Smooth muscle cell (in vitro differentiated cells): ENCODE data around the gene HMCN2. TPM values are rescaled to one million over a fixed set of nuclear protein-coding genes. Genes with fewer than 3 reads are reported as not detected.

ENCODE experiments used
- DNase-seq: peaks from one replicate; lab custom pipeline; 2025; ENCODE audit not compliant: unreplicated experiment; lab: John Stamatoyannopoulos, UW
- H2AFZ ChIP-seq: fragments of 200-600 bp; sonication (generic); 2 replicates; pipeline ENCODE4 v1.6.0; 2016; ENCODE audit warnings: antibody characterized with exemption, low read depth, mild to moderate bottlenecking
- H3F3A ChIP-seq: fragments of 200-600 bp; sonication (generic); 2 replicates; pipeline ENCODE4 v1.6.0; 2017; ENCODE audit warnings: antibody characterized with exemption, low read depth
- H3K27ac ChIP-seq: fragments of 200-600 bp; sonication (generic); 2 replicates; pipeline ENCODE4 v1.5.1; 2016; ENCODE audit warnings: low read depth, mild to moderate bottlenecking
- H3K27me3 ChIP-seq: fragments of 200-600 bp; sonication (generic); 2 replicates; pipeline ENCODE4 v1.6.1; 2016; ENCODE audit warnings: low read depth, mild to moderate bottlenecking
- H3K36me3 ChIP-seq: fragments of 200-600 bp; sonication (generic); 2 replicates; pipeline ENCODE4 v1.5.1; 2016; ENCODE audit warnings: low read depth
- H3K4me1 ChIP-seq: fragments of 200-600 bp; sonication (generic); 2 replicates; pipeline ENCODE4 v1.5.1; 2016; ENCODE audit warnings: low read depth
- H3K4me2 ChIP-seq: fragments of 200-600 bp; sonication (generic); 2 replicates; pipeline ENCODE4 v1.6.0; 2016; ENCODE audit warnings: mild to moderate bottlenecking
- H3K4me3 ChIP-seq: fragments of 200-600 bp; sonication (generic); 2 replicates; pipeline ENCODE4 v1.5.1; 2016; ENCODE audit warnings: mild to moderate bottlenecking
- H3K79me2 ChIP-seq: fragments of 200-600 bp; sonication (generic); 2 replicates; pipeline ENCODE4 v1.6.0; 2016; ENCODE audit warnings: low read depth, mild to moderate bottlenecking
- H3K9ac ChIP-seq: fragments of 200-600 bp; sonication (generic); 2 replicates; pipeline ENCODE4 v1.6.0; 2016; ENCODE audit warnings: low read depth
- H3K9me3 ChIP-seq: fragments of 200-600 bp; sonication (generic); replicated peaks from 2 replicates; pipeline ENCODE4 v1.5.1; 2016; ENCODE audit warnings: low read depth
- H4K20me1 ChIP-seq: fragments of 200-600 bp; sonication (generic); 2 replicates; pipeline ENCODE4 v1.6.0; 2016; ENCODE audit warnings: low read depth
- CTCF ChIP-seq: fragments of 200-600 bp; sonication (generic); IDR thresholded peaks from 2 replicates; pipeline ENCODE4 v1.5.1; 2017; ENCODE audit warnings: borderline replicate concordance, mild to moderate bottlenecking, antibody characterized with exemption; ENCODE audit not compliant: insufficient read depth, poor library complexity, severe bottlenecking
- WGBS: methylation state at CpG from one replicate; pipeline ENCODE4 v1.1.7; 2016; ENCODE audit warnings: low lambda C conversion rate; 5-methylcytosine and 5-hydroxymethylcytosine counted together
- polyA plus RNA-seq: library from polyadenylated mRNA; unstranded; fragments of >200 nt; fragmentation: Nextera tagmentation; extraction: Ambion mirVana; gene quantifications from 2 replicates; pipeline ENCODE4 v1.2.1, GENCODE V29; 2016
- total RNA-seq: library from RNA; depleted of rRNA; stranded (reverse); fragments of >200 nt; gene quantifications from 2 replicates; pipeline ENCODE4 v1.2.3, GENCODE V29; 2014

Gene HMCN2
- total and polyA plus RNA-seq, 2 experiments from 2014 or later: under 0.01 TPM; not detected in 1

DNA sequence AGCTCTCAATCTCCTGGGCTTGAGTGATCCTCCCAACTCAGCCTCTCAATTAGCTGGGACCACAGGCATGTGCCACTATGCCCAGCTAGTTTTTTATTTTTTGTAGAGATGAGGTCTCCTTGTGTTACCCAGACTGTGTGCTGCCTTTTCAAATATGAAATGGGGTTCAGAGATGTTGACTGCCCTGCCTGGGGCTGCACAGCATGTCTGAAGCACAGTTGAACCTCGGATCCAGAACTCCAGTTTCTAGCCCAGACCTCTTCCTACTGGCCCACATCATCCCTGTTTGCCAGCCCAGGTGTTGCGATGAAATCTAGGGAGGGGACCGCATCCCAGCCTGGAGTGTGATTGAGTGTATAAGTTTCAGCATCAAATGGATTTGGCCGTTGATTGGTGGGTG, 69.4 kb downstream of the HMCN2 start:
- Histone ChIP-seq H3K27ac (no peak overlapping the region), H3K9ac (no peak overlapping the region), H3K4me3 (no peak overlapping the region), H3K79me2 (no peaks in the 10 kb centered on the region), H2AFZ (no peak overlapping the region), H3K4me1 (no peaks in the 10 kb centered on the region), H3F3A (no peaks in the 10 kb centered on the region), H3K27me3 (no peaks in the 10 kb centered on the region), H3K4me2 (no peak overlapping the region), H3K36me3 (no peaks in the 10 kb centered on the region), H4K20me1 (no peaks in the 10 kb centered on the region), H3K9me3 (no peaks in the 10 kb centered on the region)
- DNase-seq: no peak
- no peak for TF ChIP-seq CTCF
- 93% methylated on average over 4 of the region's 4 CpGs for WGBS

DNA sequence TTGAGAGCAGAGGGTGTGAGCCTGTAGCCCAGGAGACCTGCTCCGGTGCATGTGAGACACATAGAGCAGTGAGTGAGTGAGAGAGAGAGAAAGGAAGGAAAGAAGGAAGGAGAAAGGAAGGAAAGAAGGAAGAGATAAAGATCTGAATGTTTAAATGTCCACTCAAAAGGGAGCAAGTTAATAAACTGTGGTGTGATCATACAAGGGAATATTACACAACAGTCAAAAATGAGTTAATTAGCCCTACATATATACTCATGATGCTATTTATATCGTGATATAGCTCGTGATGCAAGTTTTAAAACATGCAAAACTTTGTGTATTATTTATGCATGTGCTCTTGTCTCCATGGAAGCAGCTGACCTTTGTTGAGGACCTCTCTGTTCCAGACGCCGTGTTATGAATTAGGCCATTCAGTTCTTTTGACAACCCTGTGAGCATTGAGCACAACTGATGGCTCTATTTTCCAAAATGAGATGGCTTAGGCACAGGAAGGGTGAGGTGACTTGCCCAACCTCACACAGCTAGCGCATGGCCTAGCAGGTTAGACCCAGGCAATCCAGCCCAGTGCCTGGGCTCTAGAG, 70.6 kb downstream of the HMCN2 start:
- Histone ChIP-seq H3K27me3 (no peaks in the 10 kb centered on the region), H3K4me1 (no peaks in the 10 kb centered on the region), H3F3A (no peaks in the 10 kb centered on the region), H3K27ac (no peak overlapping the region), H4K20me1 (no peaks in the 10 kb centered on the region), H3K4me3 (no peak overlapping the region), H3K4me2 (no peak overlapping the region), H3K9ac (no peak overlapping the region), H3K36me3 (no peaks in the 10 kb centered on the region), H3K9me3 (no peaks in the 10 kb centered on the region), H2AFZ (no peak overlapping the region), H3K79me2 (no peaks in the 10 kb centered on the region)
- DNase-seq: no peak
- 85% methylated on average over 6 of the region's 6 CpGs for WGBS
- no peak for TF ChIP-seq CTCF

- H3K9me3 ChIP-seq: no peaks in the 10 kb centered on the region
- H3K27ac ChIP-seq: no peak overlapping the region
- H3K9ac ChIP-seq: no peak overlapping the region
- no peak overlapping the region for H2AFZ ChIP-seq
- H3F3A ChIP-seq: no peaks in the 10 kb centered on the region
- no peaks in the 10 kb centered on the region for H4K20me1 ChIP-seq
- no peak overlapping the region for H3K4me3 ChIP-seq
- no peaks in the 10 kb centered on the region for H3K79me2 ChIP-seq
- no peak for TF ChIP-seq CTCF
- DNase-seq: no peak
- H3K27me3 ChIP-seq: no peaks in the 10 kb centered on the region
- 89% methylated on average over 9 of the region's 9 CpGs for WGBS
- H3K4me1 ChIP-seq: no peaks in the 10 kb centered on the region
- H3K36me3 ChIP-seq: no peaks in the 10 kb centered on the region
- H3K4me2 ChIP-seq: no peak overlapping the region
Observed at GRCh38 chr9:130336885-130337284, 71.3 kb downstream of the HMCN2 start.

- no peaks in the 10 kb centered on the region for H3K36me3 ChIP-seq
- no peaks in the 10 kb centered on the region for H3K9me3 ChIP-seq
- no peaks in the 10 kb centered on the region for H3K27me3 ChIP-seq
- no peak overlapping the region for H3K9ac ChIP-seq
- H3F3A ChIP-seq: no peaks in the 10 kb centered on the region
- WGBS: 96% methylated on average over 9 of the region's 9 CpGs
- no peaks in the 10 kb centered on the region for H4K20me1 ChIP-seq
- no peaks in the 10 kb centered on the region for H3K79me2 ChIP-seq
- H3K4me2 ChIP-seq: no peak overlapping the region
- no peak for DNase-seq
- H3K4me3 ChIP-seq: no peak overlapping the region
- no peak overlapping the region for H3K27ac ChIP-seq
- no peak for TF ChIP-seq CTCF
- H2AFZ ChIP-seq: no peak overlapping the region
- H3K4me1 ChIP-seq: no peaks in the 10 kb centered on the region
Observed at GRCh38 chr9:130337318-130337717, 71.8 kb downstream of the HMCN2 start.
